HFF-Myc (cell line): Measurements from ENCODE around the gene SLC7A11.
A peak's percentile ranks its signal among the peaks of the same experiment; 100 is the strongest.

Experiments
- DNase-seq: peaks from one replicate; pipeline ENCODE4 v3.0.0-alpha.2; 2011; ENCODE audit warnings: low read depth; ENCODE audit errors: extremely low read depth
- H3K4me3 ChIP-seq: replicated peaks from 2 replicates; pipeline ENCODE4 v1.5.1; 2011; ENCODE audit warnings: low read depth, mild to moderate bottlenecking, control low read depth, low read length
- TF ChIP-seq, protein P1 (sequence below): IDR thresholded peaks from 2 replicates; pipeline ENCODE4 v1.5.1; 2012; ENCODE audit warnings: mild to moderate bottlenecking, low read depth, low read length, control low read depth; ENCODE audit errors: missing control alignments

The SLC7A11 gene

DNA sequence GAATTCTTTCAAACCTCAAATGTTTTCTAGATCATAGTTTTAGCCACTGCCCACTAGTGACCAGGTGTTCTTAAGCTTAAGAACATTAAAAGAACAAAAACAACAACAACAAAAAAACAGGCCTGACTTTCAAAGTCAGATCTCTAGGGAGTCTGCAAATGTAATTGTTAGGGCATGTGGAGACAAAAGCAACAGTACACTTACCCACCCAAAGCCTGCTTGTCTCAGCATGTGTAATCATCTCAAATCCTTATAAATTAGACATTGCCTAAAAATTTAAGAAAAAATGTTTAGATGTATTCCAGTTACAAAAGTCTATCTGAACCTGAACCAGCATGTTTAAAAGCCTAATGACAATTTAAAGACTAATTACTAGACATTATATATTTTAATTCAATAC is 79.9 kb downstream of the SLC7A11 start:
- DNase-seq = no peak
- H3K4me3 ChIP-seq = no peak overlapping the region
- TF ChIP-seq, protein P1, sequence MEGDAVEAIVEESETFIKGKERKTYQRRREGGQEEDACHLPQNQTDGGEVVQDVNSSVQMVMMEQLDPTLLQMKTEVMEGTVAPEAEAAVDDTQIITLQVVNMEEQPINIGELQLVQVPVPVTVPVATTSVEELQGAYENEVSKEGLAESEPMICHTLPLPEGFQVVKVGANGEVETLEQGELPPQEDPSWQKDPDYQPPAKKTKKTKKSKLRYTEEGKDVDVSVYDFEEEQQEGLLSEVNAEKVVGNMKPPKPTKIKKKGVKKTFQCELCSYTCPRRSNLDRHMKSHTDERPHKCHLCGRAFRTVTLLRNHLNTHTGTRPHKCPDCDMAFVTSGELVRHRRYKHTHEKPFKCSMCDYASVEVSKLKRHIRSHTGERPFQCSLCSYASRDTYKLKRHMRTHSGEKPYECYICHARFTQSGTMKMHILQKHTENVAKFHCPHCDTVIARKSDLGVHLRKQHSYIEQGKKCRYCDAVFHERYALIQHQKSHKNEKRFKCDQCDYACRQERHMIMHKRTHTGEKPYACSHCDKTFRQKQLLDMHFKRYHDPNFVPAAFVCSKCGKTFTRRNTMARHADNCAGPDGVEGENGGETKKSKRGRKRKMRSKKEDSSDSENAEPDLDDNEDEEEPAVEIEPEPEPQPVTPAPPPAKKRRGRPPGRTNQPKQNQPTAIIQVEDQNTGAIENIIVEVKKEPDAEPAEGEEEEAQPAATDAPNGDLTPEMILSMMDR = no peak

DNA sequence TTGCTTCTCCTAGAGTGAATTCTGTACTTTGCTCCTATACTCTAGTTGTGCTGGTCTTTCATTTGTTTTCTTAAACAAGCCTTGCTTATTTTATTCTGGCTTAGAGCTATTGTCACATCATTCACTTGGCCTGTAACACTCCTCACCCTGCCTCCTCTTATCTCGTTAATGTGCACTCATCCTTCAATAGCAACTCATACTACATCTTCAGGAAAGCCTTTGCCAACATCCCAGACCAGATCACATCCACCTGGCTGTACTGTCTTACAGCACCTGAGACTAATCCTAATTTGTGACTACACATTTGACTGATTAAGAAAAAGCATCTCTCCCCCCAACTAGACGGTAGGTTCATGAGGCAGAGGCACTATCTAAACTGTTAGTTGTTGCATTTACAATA is 80.8 kb downstream of the SLC7A11 start:
- DNase-seq = no peak
- TF ChIP-seq, protein P1 = no peak
- no peak overlapping the region for H3K4me3 ChIP-seq

DNA sequence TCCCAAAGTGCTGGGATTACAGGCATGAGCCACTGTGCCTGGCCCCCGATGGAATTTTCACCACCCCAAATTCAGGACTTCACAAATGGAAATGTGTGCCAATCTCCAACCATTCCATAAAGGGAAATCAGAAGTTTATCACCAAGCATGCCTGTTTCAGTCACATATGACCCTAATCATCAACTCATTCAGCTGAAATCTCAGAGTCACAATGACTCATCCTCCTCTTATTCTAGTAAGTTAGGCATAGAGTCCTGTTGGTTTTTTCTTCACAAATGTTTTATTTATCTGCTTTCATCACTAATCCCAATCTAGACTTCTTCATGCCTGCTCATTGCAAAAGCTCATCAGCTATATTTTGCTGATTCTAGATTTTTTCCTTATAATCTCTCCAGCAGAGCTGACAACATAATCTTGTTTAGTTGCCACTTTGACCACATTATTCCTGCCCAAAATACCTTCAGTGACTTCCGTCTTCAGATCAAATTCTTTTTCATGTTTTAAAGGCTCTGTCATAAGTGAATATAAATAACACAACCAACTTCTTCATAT is 83.3 kb downstream of the SLC7A11 start:
- TF ChIP-seq, protein P1 = no peak
- DNase-seq = peak; percentile 39
- no peak overlapping the region for H3K4me3 ChIP-seq

DNA sequence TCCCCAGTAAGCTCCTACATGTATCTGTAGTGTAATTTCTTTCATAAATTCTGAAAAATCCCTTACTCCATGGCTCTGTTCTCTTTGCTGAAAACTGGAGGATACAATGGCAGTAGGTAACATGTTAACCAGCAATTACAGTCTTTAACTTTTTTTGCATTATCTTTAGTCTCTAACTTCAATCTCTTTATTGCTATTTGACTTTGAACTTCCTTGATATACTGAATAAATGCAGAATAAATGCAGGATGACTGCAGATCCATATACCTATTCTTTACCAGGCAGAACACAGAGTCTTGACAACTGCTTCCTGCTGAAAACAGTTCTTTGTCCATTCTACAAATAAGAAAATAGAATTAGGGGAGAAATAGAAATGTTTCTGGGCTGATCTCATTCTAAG is 101.3 kb downstream of the SLC7A11 start:
- TF ChIP-seq, protein P1 = no peak
- no peak for DNase-seq
- no peak overlapping the region for H3K4me3 ChIP-seq

DNA sequence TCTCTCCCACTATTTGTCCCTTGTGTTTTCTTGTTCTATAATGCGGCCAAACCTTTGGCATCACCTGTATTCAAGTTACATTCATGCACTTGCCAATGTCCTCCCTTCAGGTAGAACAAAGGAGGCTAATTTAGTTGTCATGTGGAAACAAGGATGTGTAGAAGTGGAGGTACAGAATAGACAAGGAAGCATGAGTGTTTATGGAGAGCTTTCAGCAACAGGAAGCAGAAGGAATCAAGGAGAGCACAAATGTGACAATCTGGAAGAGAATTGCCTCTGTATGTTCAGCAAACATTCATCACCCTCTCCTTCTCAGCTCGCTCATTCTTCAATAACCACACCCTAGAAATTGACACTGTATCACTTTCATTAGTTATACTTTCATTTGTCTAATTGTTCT is 103.4 kb downstream of the SLC7A11 start:
- TF ChIP-seq, protein P1 = no peak
- no peak overlapping the region for H3K4me3 ChIP-seq
- DNase-seq = no peak

DNA sequence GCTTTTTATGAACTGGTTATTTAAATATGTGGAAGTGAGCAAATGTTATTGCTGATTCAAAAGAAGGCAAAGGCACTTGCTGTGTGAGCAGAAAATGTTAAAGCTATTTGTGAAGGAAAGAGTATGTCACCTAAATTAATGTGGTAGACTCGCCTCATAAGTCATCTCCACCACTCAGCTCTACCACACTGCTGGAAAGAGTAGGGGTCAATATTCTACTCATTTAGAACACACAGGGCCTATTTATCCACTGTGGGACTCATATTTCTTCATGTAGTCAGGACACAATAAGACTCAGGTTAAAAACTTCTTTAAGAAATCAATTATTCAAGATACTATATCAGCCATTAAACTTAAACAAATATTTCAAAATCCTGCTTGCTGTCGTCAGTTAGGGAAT is 106.5 kb downstream of the SLC7A11 start:
- no peak for DNase-seq
- no peak overlapping the region for H3K4me3 ChIP-seq
- TF ChIP-seq, protein P1 = no peak

DNA sequence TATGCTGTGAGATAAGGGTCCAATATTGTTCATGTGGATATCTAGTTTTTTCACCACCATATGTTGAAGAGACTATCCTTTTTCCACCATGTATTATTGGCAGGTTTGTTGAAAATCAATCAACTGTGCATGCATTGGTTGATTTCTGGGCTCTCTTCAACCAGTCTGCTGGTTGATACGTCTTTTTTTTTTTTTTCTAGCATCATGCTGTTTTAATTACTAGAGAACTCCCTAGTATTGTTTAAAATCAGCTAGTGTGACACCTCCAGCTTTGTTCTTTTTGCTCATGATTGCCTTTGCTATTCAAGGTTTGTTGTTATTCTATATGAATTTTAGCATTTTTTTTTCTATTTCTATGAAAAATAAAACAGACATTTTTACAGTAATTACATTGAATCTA is 123.9 kb downstream of the SLC7A11 start:
- TF ChIP-seq, protein P1 = no peak
- no peak overlapping the region for H3K4me3 ChIP-seq
- DNase-seq = no peak
